ENCODE measurements around the gene XRCC1. TPM values are rescaled to one million over a fixed set of nuclear protein-coding genes. Genes with fewer than 3 reads are reported as not detected.

The XRCC1 gene
- total and polyA plus RNA-seq, 2 of the 4 experiments (the other 2 are of a cell fraction) = 12.5 to 21.3 TPM

DNA sequence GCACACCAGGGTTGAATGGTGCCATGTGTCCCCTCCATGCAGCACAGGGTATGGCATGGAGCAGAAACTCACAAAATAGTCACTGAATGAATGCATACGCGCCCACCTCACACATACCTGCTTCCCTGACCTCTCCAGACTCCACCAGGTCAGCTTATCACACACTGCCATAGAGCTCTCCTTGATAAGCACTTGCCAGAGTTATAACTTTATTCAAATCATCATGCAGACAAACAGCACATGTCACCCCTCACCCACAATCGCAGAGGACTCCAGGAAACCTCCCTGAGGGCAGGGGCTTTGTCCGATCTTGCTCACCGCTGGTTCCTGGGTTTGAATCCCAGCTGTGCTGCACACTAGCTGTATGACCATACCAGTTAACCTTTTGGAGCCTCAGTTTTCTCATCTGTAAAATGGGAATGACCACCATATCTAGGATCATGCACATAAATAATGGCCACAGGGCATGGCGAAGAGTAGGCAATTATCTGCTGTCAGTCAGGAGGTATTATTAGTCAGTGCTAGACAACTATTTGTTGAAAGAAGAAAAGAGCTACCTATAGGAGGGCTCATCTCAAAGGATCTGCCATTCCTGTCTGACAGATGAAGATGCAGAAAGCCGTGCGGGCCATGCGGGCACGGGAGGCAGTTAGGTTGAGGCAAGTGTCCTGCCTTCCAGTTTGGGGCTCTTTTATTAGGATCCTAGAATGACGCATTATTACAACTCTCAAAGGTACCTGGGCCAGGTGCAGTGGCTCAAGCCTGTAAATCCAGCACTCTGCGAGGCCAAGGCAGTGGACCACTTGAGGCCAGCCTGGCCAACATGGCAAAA lies 14.0 kb downstream of the XRCC1 start:
- Histone ChIP-seq H3K27me3 (ENCODE audit: control insufficient read depth, insufficient read depth, low read length) (no peaks in the 10 kb centered on the region), H3K79me1 (ENCODE audit: low read depth in 1 of 2, low read length in 2 of 2) (peaks cover 13 to 54% of the 10 kb centered on the region in 2 experiments; a peak in 3 of 4 replicates), H3K9ac (ENCODE audit: low read depth, low read length) (no peak overlapping the region), H2AFZ (replicated peaks; ENCODE audit: low read length, poor library complexity) (no peak overlapping the region), H4K5ac (ENCODE audit: low read depth, low read length) (no peak overlapping the region), H3K9me3 (ENCODE audit: control insufficient read depth, insufficient read depth, low read length) (no peaks in the 10 kb centered on the region), H3K23ac (ENCODE audit: low read depth, low read length) (no peak overlapping the region), H3K56ac (ENCODE audit: extremely low read depth, insufficient read depth, low read length) (no peak overlapping the region), H3K4me2 (ENCODE audit: low read depth, low read length) (no peak overlapping the region), H3K36me3 (ENCODE audit: control insufficient read depth, insufficient read depth, low read length) (peaks cover 9% of the 10 kb centered on the region), H4K8ac (ENCODE audit: low read depth in 2 of 2, low read length in 2 of 2) (no peak overlapping the region), H3K4me1 (ENCODE audit: control insufficient read depth, insufficient read depth, low read length) (peaks cover 5% of the 10 kb centered on the region), H4K20me1 (ENCODE audit: insufficient read depth, low read length) (peaks cover 6% of the 10 kb centered on the region; the same call in 1 of the 2 replicates), H2BK120ac (ENCODE audit: low read depth, low read length) (peak overlapping the region; percentile 66), H2AK5ac (ENCODE audit: low read depth, low read length) (peak overlapping the region; percentile 15; the same call in 1 of the 2 replicates), H3K4me3 (ENCODE audit: insufficient read depth, low read depth, low read length) (no peak overlapping the region), H3K9me1 (ENCODE audit: insufficient read depth, low read length) (peaks cover 29% of the 10 kb centered on the region), H2AK9ac (replicated peaks; ENCODE audit: low read depth, low read length, poor library complexity) (peak overlapping the region; percentile 3), H3K18ac (ENCODE audit: low read depth, low read length) (no peak overlapping the region), H3K27ac (ENCODE audit: insufficient read depth, low read length) (no peak overlapping the region), H2BK5ac (ENCODE audit: low read depth, low read length, poor library complexity, severe bottlenecking) (no peak overlapping the region), H2BK20ac (ENCODE audit: low read depth, low read length) (no peak overlapping the region; the same call in 1 of the 2 replicates), H3K4ac (ENCODE audit: low read depth, low read length) (peak overlapping the region; percentile 18), H2BK15ac (ENCODE audit: low read depth, low read length) (no peak overlapping the region; the same call in 2 of the 3 replicates), H4K91ac (ENCODE audit: insufficient read depth, low read depth, low read length) (no peak overlapping the region; the same call in 1 of the 2 replicates), H3K14ac (replicated peaks; ENCODE audit: low read depth, low read length) (no peak overlapping the region)
- ChIA-PET POLR2A (ENCODE audit: unreplicated experiment) (no interaction called here), CTCF (interaction anchor here (1.5 kb wide), 1 partner anchor 26 kb away, joined by 3 read pairs; no protein-coding TSS in a partner anchor)
- in situ Hi-C loops (cut with MboI; ENCODE audit: low sequenced_read_pairs) = no loop called here
- intact Hi-C loops (cut with micrococcal nuclease) = loop anchor here (2.0 kb wide), 1 partner anchor 33 kb away; no protein-coding TSS in a partner anchor
- no TSS peak for BruUV-seq (replicated peaks)
- ATAC-seq (ENCODE audit: low read depth) (no peak), DNase-seq (no peak)
- TF ChIP-seq, protein P1, sequence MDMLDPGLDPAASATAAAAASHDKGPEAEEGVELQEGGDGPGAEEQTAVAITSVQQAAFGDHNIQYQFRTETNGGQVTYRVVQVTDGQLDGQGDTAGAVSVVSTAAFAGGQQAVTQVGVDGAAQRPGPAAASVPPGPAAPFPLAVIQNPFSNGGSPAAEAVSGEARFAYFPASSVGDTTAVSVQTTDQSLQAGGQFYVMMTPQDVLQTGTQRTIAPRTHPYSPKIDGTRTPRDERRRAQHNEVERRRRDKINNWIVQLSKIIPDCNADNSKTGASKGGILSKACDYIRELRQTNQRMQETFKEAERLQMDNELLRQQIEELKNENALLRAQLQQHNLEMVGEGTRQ (IDR thresholded peaks at IDR 0.05; ENCODE audit: low read depth, low read length) = no peak
- TF ChIP-seq, protein P2, sequence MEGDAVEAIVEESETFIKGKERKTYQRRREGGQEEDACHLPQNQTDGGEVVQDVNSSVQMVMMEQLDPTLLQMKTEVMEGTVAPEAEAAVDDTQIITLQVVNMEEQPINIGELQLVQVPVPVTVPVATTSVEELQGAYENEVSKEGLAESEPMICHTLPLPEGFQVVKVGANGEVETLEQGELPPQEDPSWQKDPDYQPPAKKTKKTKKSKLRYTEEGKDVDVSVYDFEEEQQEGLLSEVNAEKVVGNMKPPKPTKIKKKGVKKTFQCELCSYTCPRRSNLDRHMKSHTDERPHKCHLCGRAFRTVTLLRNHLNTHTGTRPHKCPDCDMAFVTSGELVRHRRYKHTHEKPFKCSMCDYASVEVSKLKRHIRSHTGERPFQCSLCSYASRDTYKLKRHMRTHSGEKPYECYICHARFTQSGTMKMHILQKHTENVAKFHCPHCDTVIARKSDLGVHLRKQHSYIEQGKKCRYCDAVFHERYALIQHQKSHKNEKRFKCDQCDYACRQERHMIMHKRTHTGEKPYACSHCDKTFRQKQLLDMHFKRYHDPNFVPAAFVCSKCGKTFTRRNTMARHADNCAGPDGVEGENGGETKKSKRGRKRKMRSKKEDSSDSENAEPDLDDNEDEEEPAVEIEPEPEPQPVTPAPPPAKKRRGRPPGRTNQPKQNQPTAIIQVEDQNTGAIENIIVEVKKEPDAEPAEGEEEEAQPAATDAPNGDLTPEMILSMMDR (conservative IDR thresholded peaks at IDR 0.05; ENCODE audit: low read depth, low read length) = no peak
- no peak for TF ChIP-seq POLR2A (IDR thresholded peaks at IDR 0.05; ENCODE audit: low read depth, low read length)
- TF ChIP-seq NFE2L2 (IDR thresholded peaks at IDR 0.05; ENCODE audit: low read depth, low read length) = no peak
- no peak for TF ChIP-seq MXI1 (IDR thresholded peaks at IDR 0.05; ENCODE audit: borderline replicate concordance, low read depth, low read length)
- no peak for TF ChIP-seq MAFK (IDR thresholded peaks at IDR 0.05; ENCODE audit: low read depth, low read length)
- no peak for TF ChIP-seq RFX5 (IDR thresholded peaks at IDR 0.05; ENCODE audit: low read depth, low read length)
- no peak for TF ChIP-seq SMC3 (IDR thresholded peaks at IDR 0.05; ENCODE audit: low read depth, low read length)
- no peak for TF ChIP-seq RAD21 (IDR thresholded peaks at IDR 0.05; ENCODE audit: low read length)
- TF ChIP-seq FOS (IDR thresholded peaks at IDR 0.05; ENCODE audit: low read depth, low read length) = no peak
- no peak for TF ChIP-seq BHLHE40 (IDR thresholded peaks at IDR 0.05; ENCODE audit: low read depth, low read length)
- TF ChIP-seq RCOR1 (IDR thresholded peaks at IDR 0.05; ENCODE audit: insufficient replicate concordance, low read length) = no peak
- TF ChIP-seq, protein P3, sequence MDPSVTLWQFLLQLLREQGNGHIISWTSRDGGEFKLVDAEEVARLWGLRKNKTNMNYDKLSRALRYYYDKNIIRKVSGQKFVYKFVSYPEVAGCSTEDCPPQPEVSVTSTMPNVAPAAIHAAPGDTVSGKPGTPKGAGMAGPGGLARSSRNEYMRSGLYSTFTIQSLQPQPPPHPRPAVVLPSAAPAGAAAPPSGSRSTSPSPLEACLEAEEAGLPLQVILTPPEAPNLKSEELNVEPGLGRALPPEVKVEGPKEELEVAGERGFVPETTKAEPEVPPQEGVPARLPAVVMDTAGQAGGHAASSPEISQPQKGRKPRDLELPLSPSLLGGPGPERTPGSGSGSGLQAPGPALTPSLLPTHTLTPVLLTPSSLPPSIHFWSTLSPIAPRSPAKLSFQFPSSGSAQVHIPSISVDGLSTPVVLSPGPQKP (IDR thresholded peaks at IDR 0.05; ENCODE audit: borderline replicate concordance, low read depth, low read length) = no peak
- TF ChIP-seq CHD1 (IDR thresholded peaks at IDR 0.05; ENCODE audit: low read depth, low read length) = no peak
- dilution Hi-C loops (cut with HindIII; ENCODE audit: low sequenced_read_pairs, unreplicated experiment) = no loop called here
- WGBS, 2 experiments (ENCODE audit: extremely low coverage in 2 of 2, insufficient read length in 1 of 2) = 69% methylated on average over 3 of the region's 12 CpGs; no CpG with 5 or more reads in 1 of the 2 experiments
